Measurements from ENCODE around the gene KLHL25.
"Not testable (repeated sequence)": the region's sequence is repeated elsewhere in the genome, so short reads cannot be mapped to it uniquely, and the experiment has no call there.

The KLHL25 gene

DNA sequence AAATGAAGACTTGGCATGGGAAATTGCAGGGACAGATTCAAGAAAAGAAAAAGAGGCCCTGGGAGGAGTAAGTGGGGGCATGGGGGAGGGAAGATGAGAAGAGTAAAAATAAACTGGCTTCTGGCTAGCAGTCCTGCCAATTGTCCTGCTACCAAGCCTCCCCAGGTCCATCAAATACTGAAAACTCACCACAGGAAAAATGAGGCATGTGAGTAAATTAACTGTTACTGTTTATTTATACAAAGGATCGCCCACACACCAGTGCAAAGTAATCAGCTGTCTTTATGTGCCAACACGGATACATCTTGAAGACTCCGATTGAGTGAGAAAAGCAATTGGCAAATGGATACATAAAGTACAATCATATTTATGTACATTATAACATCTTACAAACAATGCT, 10.7 kb upstream of the KLHL25 start:
- DNase-seq (ENCODE audit: low read depth, low spot score): no peak
- TF ChIP-seq ZNF274 (IDR thresholded peaks at IDR 0.05; ENCODE audit: low read depth, low read length) (no peak), YY1 (IDR thresholded peaks at IDR 0.05; ENCODE audit: insufficient read depth, insufficient read length) (no peak), SUZ12 (IDR thresholded peaks at IDR 0.05; ENCODE audit: extremely low read depth, insufficient read depth, insufficient read length) (no peak)
- Histone ChIP-seq H3K9me3 (ENCODE audit: insufficient read depth, low read length) (no peaks in the 10 kb centered on the region), H3K4me1 (ENCODE audit: insufficient read depth, insufficient read length) (peaks cover 2% of the 10 kb centered on the region), H3K36me3 (ENCODE audit: insufficient read depth, insufficient read length, low read length) (no peaks in the 10 kb centered on the region), H3K9ac (ENCODE audit: insufficient read length, low read depth) (no peak overlapping the region), H3K4me3 (ENCODE audit: insufficient read length, low read depth) (no peak overlapping the region), H3K27me3 (ENCODE audit: insufficient read depth, insufficient read length) (no peaks in the 10 kb centered on the region)

DNA sequence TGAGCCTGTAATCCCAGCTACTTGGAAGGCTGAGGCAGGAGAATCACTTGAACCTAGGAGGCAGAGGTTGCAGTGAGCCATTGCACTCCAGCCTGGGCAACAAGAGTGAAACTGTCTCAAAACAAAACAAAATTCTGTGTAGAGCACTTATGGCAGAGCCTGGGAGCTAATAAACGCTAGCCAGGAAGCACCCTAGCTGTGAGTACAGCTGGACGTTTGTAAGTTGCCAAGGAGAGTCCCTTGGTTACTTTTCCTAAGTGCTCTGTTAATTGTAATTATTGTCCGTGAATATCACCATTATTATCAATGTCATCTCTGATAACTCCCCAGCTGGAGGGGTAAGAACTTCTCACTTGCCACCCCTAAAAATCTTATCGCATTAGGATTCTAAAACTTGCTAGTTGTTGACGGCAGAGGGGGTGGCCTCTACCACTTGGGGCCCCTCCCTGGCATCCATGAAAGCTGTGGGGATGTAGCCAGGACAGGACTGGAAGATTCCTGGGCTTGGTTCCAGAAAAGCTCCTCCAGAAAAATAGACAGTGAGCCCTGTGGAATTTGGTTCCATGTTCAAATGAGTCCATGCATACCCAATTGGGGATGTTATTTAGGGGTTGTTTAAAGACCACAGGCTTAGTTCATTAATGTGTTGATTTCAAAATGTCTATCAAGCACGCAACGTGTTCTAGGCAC, 9.9 kb upstream of the KLHL25 start:
- no peaks in the 10 kb centered on the region for H3K9me3 ChIP-seq (ENCODE audit: insufficient read depth, low read length)

DNA sequence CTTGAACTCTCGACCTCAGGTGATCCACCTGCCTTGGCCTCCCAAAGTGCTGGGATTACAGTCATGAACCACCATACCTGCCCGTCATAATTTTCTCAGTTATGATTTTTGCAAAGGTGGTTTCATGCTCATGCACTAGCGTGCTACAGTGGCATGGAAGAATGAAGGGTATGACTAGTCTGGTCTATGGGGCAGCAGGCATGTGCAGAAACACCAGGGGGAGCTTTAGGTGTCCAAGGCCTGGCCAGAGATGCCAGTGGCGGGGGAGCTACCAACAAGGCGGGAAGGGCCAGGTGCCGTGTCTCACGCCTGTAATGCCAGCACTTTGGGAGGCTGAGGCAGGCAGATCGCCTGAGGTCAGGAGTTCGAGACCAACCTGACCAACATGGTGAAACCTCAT, 7.9 kb upstream of the KLHL25 start:
- not testable (repeated sequence) for DNase-seq (ENCODE audit: low read depth, low spot score); H3K4me3 ChIP-seq (ENCODE audit: insufficient read length, low read depth); H3K9ac ChIP-seq (ENCODE audit: insufficient read length, low read depth)

More for the DNA sequence above, 9.9 kb upstream of the KLHL25 start:
- no peak overlapping the region for H3K4me3 ChIP-seq (ENCODE audit: insufficient read length, low read depth)
- peaks cover 2% of the 10 kb centered on the region for H3K4me1 ChIP-seq (ENCODE audit: insufficient read depth, insufficient read length)
- no peaks in the 10 kb centered on the region for H3K27me3 ChIP-seq (ENCODE audit: insufficient read depth, insufficient read length)
- H3K9ac ChIP-seq (ENCODE audit: insufficient read length, low read depth): no peak overlapping the region
- DNase-seq (ENCODE audit: low read depth, low spot score): no peak
- TF ChIP-seq ZNF274 (IDR thresholded peaks at IDR 0.05; ENCODE audit: low read depth, low read length) (no peak), YY1 (IDR thresholded peaks at IDR 0.05; ENCODE audit: insufficient read depth, insufficient read length) (no peak), SUZ12 (IDR thresholded peaks at IDR 0.05; ENCODE audit: extremely low read depth, insufficient read depth, insufficient read length) (no peak)
- H3K36me3 ChIP-seq (ENCODE audit: insufficient read depth, insufficient read length, low read length): no peaks in the 10 kb centered on the region

DNA sequence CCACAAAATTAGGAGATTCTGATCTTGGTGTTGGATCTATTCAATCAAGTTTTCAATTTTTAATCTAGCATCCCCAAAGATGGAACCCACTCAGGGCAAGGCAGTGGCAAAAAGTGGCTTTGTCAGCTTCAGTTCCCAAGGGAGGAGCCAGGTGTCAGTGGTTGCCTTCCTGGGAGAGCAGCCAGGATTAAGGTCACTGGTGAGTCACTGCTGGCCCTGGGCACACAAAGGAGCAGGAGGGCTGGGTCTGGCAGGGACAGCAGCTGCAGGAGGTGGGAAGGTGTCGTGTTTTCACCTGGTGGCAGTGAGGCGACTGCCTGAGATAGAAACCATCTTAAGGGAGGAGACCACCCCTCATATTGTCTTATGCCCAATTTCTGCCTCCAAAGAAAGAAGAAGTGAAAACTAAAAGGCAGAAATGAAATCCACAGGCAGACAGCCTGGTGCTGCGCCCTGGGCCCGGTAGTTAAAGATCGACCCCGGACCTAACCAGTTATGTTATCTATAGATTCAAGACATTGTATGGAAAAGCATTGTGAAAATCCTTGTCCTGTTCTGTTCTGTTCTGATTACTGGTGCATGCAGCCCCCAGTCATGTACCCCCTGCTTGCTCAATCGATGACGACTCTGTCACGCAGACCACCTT, 5.9 kb upstream of the KLHL25 start:
- no peak overlapping the region for H3K9ac ChIP-seq (ENCODE audit: insufficient read length, low read depth)
- H3K4me1 ChIP-seq (ENCODE audit: insufficient read depth, insufficient read length): peaks cover 2% of the 10 kb centered on the region
- DNase-seq (ENCODE audit: low read depth, low spot score): no peak
- TF ChIP-seq SUZ12 (IDR thresholded peaks at IDR 0.05; ENCODE audit: extremely low read depth, insufficient read depth, insufficient read length) (no peak), ZNF274 (IDR thresholded peaks at IDR 0.05; ENCODE audit: low read depth, low read length) (no peak), YY1 (IDR thresholded peaks at IDR 0.05; ENCODE audit: insufficient read depth, insufficient read length) (no peak)
- no peaks in the 10 kb centered on the region for H3K36me3 ChIP-seq (ENCODE audit: insufficient read depth, insufficient read length, low read length)
- no peak overlapping the region for H3K4me3 ChIP-seq (ENCODE audit: insufficient read length, low read depth)
- peaks cover 5% of the 10 kb centered on the region for H3K27me3 ChIP-seq (ENCODE audit: insufficient read depth, insufficient read length)
- peaks cover 8% of the 10 kb centered on the region for H3K9me3 ChIP-seq (ENCODE audit: insufficient read depth, low read length)

More for the DNA sequence above, 7.9 kb upstream of the KLHL25 start:
- not testable (repeated sequence) for H3K36me3 ChIP-seq (ENCODE audit: insufficient read depth, insufficient read length, low read length); H3K27me3 ChIP-seq (ENCODE audit: insufficient read depth, insufficient read length); H3K4me1 ChIP-seq (ENCODE audit: insufficient read depth, insufficient read length); H3K9me3 ChIP-seq (ENCODE audit: insufficient read depth, low read length)

DNA sequence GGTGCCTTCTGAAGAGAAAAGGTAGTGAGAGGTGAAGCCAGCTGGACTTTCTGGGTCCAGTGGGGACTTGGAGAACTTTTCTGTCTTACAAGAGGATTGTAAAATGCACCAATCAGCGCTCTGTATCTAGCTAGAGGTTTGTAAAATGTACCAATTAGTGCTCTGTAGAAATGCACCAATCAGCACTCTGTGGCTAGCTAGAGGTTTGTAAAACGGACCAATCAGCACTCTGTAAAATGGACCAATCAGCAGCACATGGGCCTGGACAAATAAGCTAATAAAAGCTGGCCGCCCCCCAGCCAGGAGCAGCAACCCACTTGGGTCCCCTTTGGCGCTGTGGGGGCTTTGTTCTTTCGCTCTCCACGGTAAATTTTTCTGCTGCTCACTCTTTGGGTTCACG, 1.6 kb upstream of the KLHL25 start:
- H3K9ac ChIP-seq (ENCODE audit: insufficient read length, low read depth); H3K4me3 ChIP-seq (ENCODE audit: insufficient read length, low read depth); H3K27me3 ChIP-seq (ENCODE audit: insufficient read depth, insufficient read length); DNase-seq (ENCODE audit: low read depth, low spot score); H3K36me3 ChIP-seq (ENCODE audit: insufficient read depth, insufficient read length, low read length); H3K9me3 ChIP-seq (ENCODE audit: insufficient read depth, low read length); H3K4me1 ChIP-seq (ENCODE audit: insufficient read depth, insufficient read length): not testable (repeated sequence)

DNA sequence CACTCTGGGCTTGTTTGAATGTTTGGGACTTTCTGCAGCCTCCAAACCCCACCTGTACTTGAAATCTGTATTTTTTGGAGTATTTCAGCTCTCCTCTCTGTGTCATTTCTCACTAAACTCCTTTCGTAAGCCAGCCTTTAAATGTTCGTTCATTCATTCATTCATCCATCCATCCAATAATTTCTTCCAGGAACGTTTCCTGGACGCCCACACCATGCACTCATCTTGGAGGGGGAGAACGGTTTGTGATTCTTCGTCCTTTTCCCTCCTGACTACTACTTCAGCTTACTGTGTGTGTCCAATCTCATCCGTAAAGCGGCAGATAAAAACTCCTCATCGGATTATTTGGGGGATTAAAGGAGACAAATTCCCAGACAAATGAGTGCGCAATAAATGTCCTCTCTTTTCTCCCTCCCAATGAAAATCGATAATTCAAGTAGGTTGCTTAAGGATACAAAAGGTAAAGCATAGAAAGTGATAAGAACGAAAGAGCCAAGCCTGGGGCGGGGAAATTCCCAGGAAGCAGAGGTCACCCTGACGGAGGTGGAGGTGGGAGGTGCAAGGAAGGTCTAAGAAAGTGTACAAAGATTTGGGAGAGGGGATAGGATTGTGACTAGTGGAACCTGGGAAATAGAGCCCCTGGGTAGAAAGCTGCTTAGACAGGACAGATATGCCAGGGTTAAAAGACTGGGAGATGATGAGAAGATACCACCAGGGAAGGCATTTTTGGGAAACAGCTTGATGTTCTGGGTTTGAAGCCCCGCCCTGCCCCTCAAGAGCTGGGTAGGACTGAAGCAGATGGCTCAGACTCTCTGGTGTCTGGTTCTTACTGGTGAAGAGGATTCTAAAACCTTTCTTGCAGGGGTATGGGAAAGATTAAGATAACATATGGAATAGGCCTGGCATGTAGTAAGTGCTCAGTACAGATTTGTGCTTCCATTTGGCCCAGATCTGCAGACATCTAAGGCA, 896 bp upstream of the KLHL25 start:
- no peak for DNase-seq (ENCODE audit: low read depth, low spot score)
- Histone ChIP-seq H3K4me1 (ENCODE audit: insufficient read depth, insufficient read length) (peaks cover 6% of the 10 kb centered on the region), H3K4me3 (ENCODE audit: insufficient read length, low read depth) (no peak overlapping the region), H3K9me3 (ENCODE audit: insufficient read depth, low read length) (peaks cover 8% of the 10 kb centered on the region), H3K27me3 (ENCODE audit: insufficient read depth, insufficient read length) (peaks cover 6% of the 10 kb centered on the region), H3K9ac (ENCODE audit: insufficient read length, low read depth) (peak overlapping the region; percentile 51), H3K36me3 (ENCODE audit: insufficient read depth, insufficient read length, low read length) (peaks cover 4% of the 10 kb centered on the region)
- TF ChIP-seq YY1 (IDR thresholded peaks at IDR 0.05; ENCODE audit: insufficient read depth, insufficient read length) (no peak), ZNF274 (IDR thresholded peaks at IDR 0.05; ENCODE audit: low read depth, low read length) (no peak)
